GM23338 (cell line): Measurements from ENCODE around the gene MINDY4. TPM values are rescaled to one million over a fixed set of nuclear protein-coding genes. Genes with fewer than 3 reads are reported as not detected.

Experiments
- ATAC-seq: fragments of 200-7000 bp; cut with Tn5 transposase; 3 replicates; pipeline ENCODE4 v1.9.1; 2020
- DNase-seq: peaks from one replicate; pipeline ENCODE4 v3.0.0-alpha.2; 2015; ENCODE audit warnings: low spot score
- H2AFZ ChIP-seq: fragments of 200-600 bp; sonication (generic); 2 replicates; pipeline ENCODE4 v1.8.0; 2016; ENCODE audit warnings: antibody characterized with exemption, mild to moderate bottlenecking, moderate library complexity
- H3F3A ChIP-seq: fragments of 200-600 bp; sonication (generic); replicated peaks from 2 replicates; pipeline ENCODE4 v1.8.0; 2017; ENCODE audit warnings: antibody characterized with exemption, mixed run types, low read depth
- H3K27ac ChIP-seq: fragments of 200-600 bp; sonication (generic); 2 replicates; pipeline ENCODE4 v1.6.1; 2016; ENCODE audit warnings: low read depth
- H3K27me3 ChIP-seq: fragments of 200-600 bp; sonication (generic); 2 replicates; pipeline ENCODE4 v1.8.0; 2016; ENCODE audit warnings: mild to moderate bottlenecking, mixed run types, moderate library complexity; ENCODE audit not compliant: insufficient read depth
- H3K36me3 ChIP-seq: fragments of 200-600 bp; sonication (generic); 2 replicates; pipeline ENCODE4 v1.8.0; 2016; ENCODE audit warnings: mild to moderate bottlenecking; ENCODE audit not compliant: insufficient read depth
- H3K4me1 ChIP-seq: fragments of 200-600 bp; sonication (generic); 2 replicates; pipeline ENCODE4 v1.8.0; 2016; ENCODE audit warnings: mild to moderate bottlenecking, moderate library complexity; ENCODE audit not compliant: insufficient read depth
- H3K4me2 ChIP-seq: fragments of 200-600 bp; sonication (generic); 2 replicates; pipeline ENCODE4 v1.7.1; 2017; ENCODE audit warnings: mixed run types
- H3K4me3 ChIP-seq: fragments of 200-600 bp; sonication (generic); 2 replicates; pipeline ENCODE4 v1.6.1; 2016; ENCODE audit warnings: mixed run types
- H3K79me2 ChIP-seq: fragments of 200-600 bp; sonication (generic); replicated peaks from 2 replicates; pipeline ENCODE4 v1.8.0; 2017; ENCODE audit warnings: mild to moderate bottlenecking; ENCODE audit not compliant: insufficient read depth
- H3K9me2 ChIP-seq: fragments of 200-600 bp; sonication (generic); 2 replicates; pipeline ENCODE4 v1.8.0; 2017; ENCODE audit not compliant: insufficient read depth
- H4K20me1 ChIP-seq: fragments of 200-600 bp; sonication (generic); replicated peaks from 2 replicates; pipeline ENCODE4 v1.8.0; 2017; ENCODE audit warnings: mild to moderate bottlenecking; ENCODE audit not compliant: insufficient read depth
- H3K27ac Mint-ChIP-seq: 2 replicates; pipeline ENCODE4 v1.8.0; 2020; ENCODE audit warnings: inconsistent platforms, mild to moderate bottlenecking, moderate library complexity, mixed read lengths
- H3K27me3 Mint-ChIP-seq: 3 replicates; pipeline ENCODE4 v1.8.0; 2022; ENCODE audit warnings: low read depth, mild to moderate bottlenecking, moderate library complexity, mixed read lengths, inconsistent platforms; ENCODE audit not compliant: insufficient read depth, poor library complexity
- H3K36me3 Mint-ChIP-seq: 3 replicates; pipeline ENCODE4 v1.8.0; 2021; ENCODE audit warnings: low read depth, mild to moderate bottlenecking, inconsistent platforms, moderate library complexity, mixed read lengths
- H3K4me1 Mint-ChIP-seq: 3 replicates; pipeline ENCODE4 v1.8.0; 2020; ENCODE audit warnings: mild to moderate bottlenecking, inconsistent platforms, mixed read lengths
- H3K4me3 Mint-ChIP-seq: 3 replicates; pipeline ENCODE4 v1.8.0; 2021; ENCODE audit warnings: moderate library complexity, mild to moderate bottlenecking, inconsistent platforms, mixed read lengths
- H3K9me3 Mint-ChIP-seq: 3 replicates; pipeline ENCODE4 v1.8.0; 2020; ENCODE audit warnings: moderate library complexity, mild to moderate bottlenecking, inconsistent platforms, mixed read lengths
- CTCF ChIP-seq, 2 experiments: fragments of 200-600 bp in 1 of 2; sonication (generic) in 1 of 2; conservative IDR thresholded peaks; 2 replicates each; pipeline versions ENCODE4 v1.5.1 to v1.6.1; 2016 to 2017; ENCODE audit warnings: antibody characterized with exemption in 2 of 2, low read depth in 2 of 2, mild to moderate bottlenecking in 2 of 2, moderate library complexity in 1 of 2
- ETS1 ChIP-seq: IDR thresholded peaks from 2 replicates; pipeline ENCODE4 v1.6.1; 2016; ENCODE audit warnings: antibody characterized with exemption
- EZH2phosphoT487 ChIP-seq: fragments of 200-600 bp; sonication (generic); IDR thresholded peaks from one replicate; pipeline ENCODE4 v1.8.1; 2018; ENCODE audit warnings: antibody characterized with exemption; ENCODE audit not compliant: unreplicated experiment
- NANOG ChIP-seq: IDR thresholded peaks from 2 replicates; pipeline ENCODE4 v1.6.1; 2016; ENCODE audit warnings: antibody characterized with exemption, borderline replicate concordance
- STAT1 ChIP-seq: IDR thresholded peaks from one replicate; pipeline ENCODE4 v1.6.1; 2016; ENCODE audit warnings: antibody characterized with exemption; ENCODE audit not compliant: unreplicated experiment
- ZNF462 ChIP-seq: fragments of 250-450 bp; sonication (Bioruptor Pico); IDR thresholded peaks from 2 replicates; pipeline ENCODE4 v1.5.0; 2020; ENCODE audit warnings: mild to moderate bottlenecking, moderate library complexity
- polyA plus RNA-seq: library from polyadenylated mRNA; unstranded; fragments of >200 nt; fragmentation: Nextera tagmentation; extraction: Ambion mirVana; gene quantifications from 2 replicates; pipeline ENCODE4 v1.2.1, GENCODE V29; 2016
- total RNA-seq: library from RNA; depleted of rRNA; stranded (reverse); fragments of >200 nt; shearing (Covaris generic); gene quantifications from 2 replicates; pipeline ENCODE4 v1.2.3, GENCODE V29; 2014

Gene MINDY4
- total and polyA plus RNA-seq, 2 experiments from 2014 or later = 1.7 to 4.4 TPM

GRCh38 chr7:30722187-30722586 lies 49.0 kb upstream of the MINDY4 start (continued):
- TF ChIP-seq ZNF462 (CRISPR knock-in tag) = no peak
- TF ChIP-seq STAT1 = no peak
- no peak for TF ChIP-seq CTCF (conservative IDR thresholded peaks at IDR 0.05; ENCODE audit: low read depth in 2 of 2)
- no peak for TF ChIP-seq NANOG
- TF ChIP-seq EZH2phosphoT487 = no peak

- H3K4me3 Mint-ChIP-seq = no peak overlapping the region
- Histone ChIP-seq H4K20me1 (no peaks in the 10 kb centered on the region), H3F3A (peaks cover 3% of the 10 kb centered on the region; the same call in 1 of the 2 replicates), H3K27me3 (no peaks in the 10 kb centered on the region), H3K4me3 (no peak overlapping the region), H3K4me2 (no peak overlapping the region), H2AFZ (no peak overlapping the region), H3K79me2 (no peaks in the 10 kb centered on the region), H3K4me1 (peaks cover 15% of the 10 kb centered on the region), H3K9me2 (0 out of 2 replicates have a peak, but pooled peaks cover 6% of the 10 kb centered on the region), H3K36me3 (0 out of 2 replicates have a peak, but pooled peaks cover 4% of the 10 kb centered on the region), H3K27ac (no peak overlapping the region)
- H3K27ac Mint-ChIP-seq = no peak overlapping the region
- H3K9me3 Mint-ChIP-seq = peaks cover 30% of the 10 kb centered on the region
- no peak for ATAC-seq
- DNase-seq = no peak
- H3K36me3 Mint-ChIP-seq = peaks cover 24% of the 10 kb centered on the region
- peaks cover 24% of the 10 kb centered on the region for H3K27me3 Mint-ChIP-seq
- H3K4me1 Mint-ChIP-seq = peaks cover 25% of the 10 kb centered on the region
- no peak for TF ChIP-seq ZNF462 (CRISPR knock-in tag)
- TF ChIP-seq NANOG = no peak
- no peak for TF ChIP-seq ETS1
Measured at GRCh38 chr7:30722671-30723070, 48.5 kb upstream of the MINDY4 start.
